ENCODE data around the gene TBL1Y. TPM values are rescaled to one million over a fixed set of nuclear protein-coding genes. Genes with fewer than 3 reads are reported as not detected.
"Not testable (repeated sequence)": the region's sequence is repeated elsewhere in the genome, so short reads cannot be mapped to it uniquely, and the experiment has no call there.

The TBL1Y gene
- total RNA-seq, 1 experiment from 2014 or later, result not detected

DNA sequence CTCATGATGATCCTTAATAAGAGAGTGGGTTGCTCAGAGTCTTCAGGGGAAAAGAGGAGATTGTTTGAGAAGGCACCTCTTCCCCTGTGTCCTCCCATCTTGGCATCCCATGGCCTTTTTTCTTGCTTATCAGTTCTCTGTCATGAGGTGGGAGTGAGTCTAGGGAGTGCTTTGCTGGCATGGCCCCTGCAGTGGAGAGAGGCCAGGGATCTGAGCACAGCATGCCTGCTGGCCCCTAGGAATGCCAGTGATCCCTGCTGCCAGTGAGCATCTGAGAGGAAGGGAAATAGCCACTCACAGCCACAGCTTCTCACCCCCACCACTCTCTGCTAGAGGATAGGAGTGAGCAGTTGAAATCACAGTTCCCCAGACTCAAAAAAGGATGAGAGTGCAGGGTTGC is 168.2 kb downstream of the TBL1Y start:
- intact Hi-C loops (cut with micrococcal nuclease; ENCODE audit: unreplicated experiment), result no loop called here
- no peaks in the 10 kb centered on the region for H3K9me3 Mint-ChIP-seq (ENCODE audit: low read depth, unreplicated experiment)
- CTCF ChIA-PET, result no interaction called here

DNA sequence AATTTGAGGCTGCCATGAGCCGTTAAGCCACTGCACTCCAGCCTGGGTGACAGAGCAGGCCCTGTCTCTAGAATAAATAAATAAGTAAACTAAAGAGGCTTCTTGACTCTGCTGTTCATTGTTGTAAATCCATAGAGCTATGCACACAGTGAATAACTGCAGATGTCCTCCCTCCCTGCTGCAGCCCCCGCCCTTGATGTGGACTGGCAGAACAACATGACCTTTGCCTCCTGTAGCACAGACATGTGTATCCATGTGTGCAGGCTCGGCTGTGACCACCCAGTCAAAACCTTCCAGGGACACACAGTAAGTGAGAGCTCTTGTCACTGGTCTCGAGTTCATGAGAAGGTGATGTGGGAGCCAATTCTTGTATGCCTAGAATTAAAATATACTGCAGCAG is 170.1 kb downstream of the TBL1Y start:
- DNase-seq; H3K36me3 Mint-ChIP-seq (ENCODE audit: insufficient read depth, unreplicated experiment); H3K4me1 Mint-ChIP-seq (ENCODE audit: low read depth, unreplicated experiment); H3K9me3 Mint-ChIP-seq (ENCODE audit: low read depth, unreplicated experiment); CTCF ChIA-PET; BruUV-seq (replicated peaks); intact Hi-C loops (cut with micrococcal nuclease; ENCODE audit: unreplicated experiment); H3K4me3 Mint-ChIP-seq (ENCODE audit: low read depth, unreplicated experiment); H3K27me3 Mint-ChIP-seq (ENCODE audit: unreplicated experiment); H3K27ac Mint-ChIP-seq (ENCODE audit: unreplicated experiment): not testable (repeated sequence)

More for the DNA sequence above, 168.2 kb downstream of the TBL1Y start:
- no peak overlapping the region for H3K4me3 Mint-ChIP-seq (ENCODE audit: low read depth, unreplicated experiment)
- no peak for DNase-seq
- H3K27me3 Mint-ChIP-seq (ENCODE audit: unreplicated experiment), result no peaks in the 10 kb centered on the region
- H3K4me1 Mint-ChIP-seq (ENCODE audit: low read depth, unreplicated experiment), result no peaks in the 10 kb centered on the region
- BruUV-seq (replicated peaks), result no TSS peak
- no peak overlapping the region for H3K27ac Mint-ChIP-seq (ENCODE audit: unreplicated experiment)
- no peaks in the 10 kb centered on the region for H3K36me3 Mint-ChIP-seq (ENCODE audit: insufficient read depth, unreplicated experiment)
- TF ChIP-seq, protein P1, sequence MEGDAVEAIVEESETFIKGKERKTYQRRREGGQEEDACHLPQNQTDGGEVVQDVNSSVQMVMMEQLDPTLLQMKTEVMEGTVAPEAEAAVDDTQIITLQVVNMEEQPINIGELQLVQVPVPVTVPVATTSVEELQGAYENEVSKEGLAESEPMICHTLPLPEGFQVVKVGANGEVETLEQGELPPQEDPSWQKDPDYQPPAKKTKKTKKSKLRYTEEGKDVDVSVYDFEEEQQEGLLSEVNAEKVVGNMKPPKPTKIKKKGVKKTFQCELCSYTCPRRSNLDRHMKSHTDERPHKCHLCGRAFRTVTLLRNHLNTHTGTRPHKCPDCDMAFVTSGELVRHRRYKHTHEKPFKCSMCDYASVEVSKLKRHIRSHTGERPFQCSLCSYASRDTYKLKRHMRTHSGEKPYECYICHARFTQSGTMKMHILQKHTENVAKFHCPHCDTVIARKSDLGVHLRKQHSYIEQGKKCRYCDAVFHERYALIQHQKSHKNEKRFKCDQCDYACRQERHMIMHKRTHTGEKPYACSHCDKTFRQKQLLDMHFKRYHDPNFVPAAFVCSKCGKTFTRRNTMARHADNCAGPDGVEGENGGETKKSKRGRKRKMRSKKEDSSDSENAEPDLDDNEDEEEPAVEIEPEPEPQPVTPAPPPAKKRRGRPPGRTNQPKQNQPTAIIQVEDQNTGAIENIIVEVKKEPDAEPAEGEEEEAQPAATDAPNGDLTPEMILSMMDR (IDR thresholded peaks at IDR 0.05; ENCODE audit: unreplicated experiment), result no peak

DNA sequence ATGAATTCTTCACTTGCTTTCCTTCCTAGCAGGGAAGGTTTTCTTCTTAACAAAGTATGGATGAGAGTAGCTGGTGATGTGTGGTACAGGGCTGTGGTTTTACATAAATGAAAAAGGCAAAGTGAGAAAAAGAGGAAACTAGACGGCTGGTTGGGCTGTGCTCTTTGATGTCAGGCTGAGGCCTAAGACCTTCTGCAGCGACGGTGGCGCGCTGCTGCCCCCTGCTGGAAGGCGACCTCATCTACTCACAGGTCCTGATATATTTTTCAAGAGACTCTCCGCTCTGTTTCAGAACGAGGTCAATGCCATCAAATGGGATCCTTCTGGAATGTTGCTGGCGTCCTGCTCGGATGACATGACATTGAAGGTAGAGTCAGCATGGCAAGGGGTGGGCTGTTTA is 175.1 kb downstream of the TBL1Y start:
- H3K9me3 Mint-ChIP-seq (ENCODE audit: low read depth, unreplicated experiment), result no peaks in the 10 kb centered on the region
- no peaks in the 10 kb centered on the region for H3K36me3 Mint-ChIP-seq (ENCODE audit: insufficient read depth, unreplicated experiment)
- no peak overlapping the region for H3K4me3 Mint-ChIP-seq (ENCODE audit: low read depth, unreplicated experiment)
- DNase-seq, result no peak
- intact Hi-C loops (cut with micrococcal nuclease; ENCODE audit: unreplicated experiment), result no loop called here
- BruUV-seq (replicated peaks), result no TSS peak
- H3K4me1 Mint-ChIP-seq (ENCODE audit: low read depth, unreplicated experiment), result no peaks in the 10 kb centered on the region
- CTCF ChIA-PET, result no interaction called here
- TF ChIP-seq, protein P1 (IDR thresholded peaks at IDR 0.05; ENCODE audit: unreplicated experiment), result no peak
- no peak overlapping the region for H3K27ac Mint-ChIP-seq (ENCODE audit: unreplicated experiment)
- H3K27me3 Mint-ChIP-seq (ENCODE audit: unreplicated experiment), result no peaks in the 10 kb centered on the region

DNA sequence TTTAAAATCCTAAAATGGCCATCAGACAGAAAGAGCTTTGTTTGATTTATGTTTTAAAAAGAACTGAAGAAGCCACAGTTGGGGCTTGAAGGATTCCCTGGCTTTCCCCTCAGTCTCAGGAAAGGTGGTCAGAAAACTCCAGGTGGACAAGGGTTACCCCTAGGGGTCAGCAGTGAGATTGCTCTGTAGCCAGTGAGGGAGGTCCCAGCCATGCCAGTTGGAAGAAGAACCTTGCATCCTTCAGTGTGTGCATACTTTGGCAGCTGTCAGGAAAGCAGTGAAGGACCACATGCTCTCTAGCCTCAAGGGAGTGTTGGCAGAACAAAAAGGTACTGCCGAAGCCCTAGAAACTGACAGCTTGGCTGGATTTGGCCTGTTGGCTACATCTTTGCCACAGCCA is 182.3 kb downstream of the TBL1Y start:
- TF ChIP-seq, protein P1 (IDR thresholded peaks at IDR 0.05; ENCODE audit: unreplicated experiment), result no peak
- no peak overlapping the region for H3K4me3 Mint-ChIP-seq (ENCODE audit: low read depth, unreplicated experiment)
- intact Hi-C loops (cut with micrococcal nuclease; ENCODE audit: unreplicated experiment), result no loop called here
- DNase-seq, result no peak
- H3K36me3 Mint-ChIP-seq (ENCODE audit: insufficient read depth, unreplicated experiment), result no peaks in the 10 kb centered on the region
- no peak overlapping the region for H3K27ac Mint-ChIP-seq (ENCODE audit: unreplicated experiment)
- BruUV-seq (replicated peaks), result no TSS peak
- H3K9me3 Mint-ChIP-seq (ENCODE audit: low read depth, unreplicated experiment), result no peaks in the 10 kb centered on the region
- no peaks in the 10 kb centered on the region for H3K27me3 Mint-ChIP-seq (ENCODE audit: unreplicated experiment)
- H3K4me1 Mint-ChIP-seq (ENCODE audit: low read depth, unreplicated experiment), result no peaks in the 10 kb centered on the region
- CTCF ChIA-PET, result no interaction called here

DNA sequence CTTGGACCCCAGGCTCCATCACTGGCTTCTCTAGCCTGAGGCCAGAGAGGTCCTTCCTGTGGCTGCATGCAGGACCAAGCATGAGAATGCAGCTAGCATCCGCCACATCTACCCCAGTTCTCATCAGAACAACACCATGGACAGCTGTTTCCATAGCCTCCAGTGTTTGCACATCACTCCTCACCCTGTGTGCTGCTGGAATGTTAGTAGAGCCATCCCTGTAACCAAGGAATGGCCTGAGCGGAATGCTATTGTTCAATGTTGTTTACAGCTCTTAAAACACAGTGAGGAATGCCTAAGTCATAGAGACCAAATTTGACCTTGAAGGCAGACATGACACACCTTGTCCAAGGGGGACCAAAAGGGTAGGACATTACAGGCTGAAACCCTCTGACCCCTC is 183.9 kb downstream of the TBL1Y start:
- Mint-ChIP-seq H3K9me3 (ENCODE audit: low read depth, unreplicated experiment) (no peaks in the 10 kb centered on the region), H3K4me1 (ENCODE audit: low read depth, unreplicated experiment) (no peaks in the 10 kb centered on the region), H3K36me3 (ENCODE audit: insufficient read depth, unreplicated experiment) (no peaks in the 10 kb centered on the region), H3K27ac (ENCODE audit: unreplicated experiment) (no peak overlapping the region), H3K4me3 (ENCODE audit: low read depth, unreplicated experiment) (no peak overlapping the region), H3K27me3 (ENCODE audit: unreplicated experiment) (no peaks in the 10 kb centered on the region)
- CTCF ChIA-PET, result no interaction called here
- no TSS peak for BruUV-seq (replicated peaks)
- intact Hi-C loops (cut with micrococcal nuclease; ENCODE audit: unreplicated experiment), result no loop called here
- no peak for DNase-seq
- TF ChIP-seq, protein P1 (IDR thresholded peaks at IDR 0.05; ENCODE audit: unreplicated experiment), result no peak

Measured in Calu3 (cell line).